HepG2 (cell line): ENCODE results near the gene RNF133. TPM values are rescaled to one million over a fixed set of nuclear protein-coding genes. Genes with fewer than 3 reads are reported as not detected.
A peak's percentile ranks its signal among the peaks of the same experiment; 100 is the strongest.

Experiments
- MBD4 ChIP-seq: IDR thresholded peaks from 2 replicates; pipeline ENCODE4 v1.6.1; 2012; ENCODE audit warnings: low read length, inconsistent platforms, borderline replicate concordance
- NFE2L1 ChIP-seq: sonication (generic); formaldehyde crosslinking; IDR thresholded peaks from 2 replicates; pipeline ENCODE4 v1.4.0; 2020; ENCODE audit warnings: missing genetic modification reagents, mild to moderate bottlenecking, borderline replicate concordance
- RAD51 ChIP-seq: fragments of 450-650 bp; IDR thresholded peaks from 2 replicates; pipeline ENCODE4 v1.6.1; 2016; ENCODE audit warnings: borderline replicate concordance
- THAP11 ChIP-seq: IDR thresholded peaks from 2 replicates; pipeline ENCODE4 v1.6.1; 2016; ENCODE audit warnings: missing biosample characterization, missing genetic modification reagents
- ZBTB38 ChIP-seq: sonication (generic); formaldehyde crosslinking; IDR thresholded peaks from 2 replicates; pipeline ENCODE4 v1.5.1; 2020; ENCODE audit warnings: mild to moderate bottlenecking, missing genetic modification reagents
- ZMYM3 ChIP-seq: sonication (generic); formaldehyde crosslinking; IDR thresholded peaks from 2 replicates; pipeline ENCODE4 v1.5.1; 2020; ENCODE audit warnings: mild to moderate bottlenecking, missing genetic modification reagents
- ZMYM4 ChIP-seq: sonication (generic); formaldehyde crosslinking; IDR thresholded peaks from 2 replicates; pipeline ENCODE4 v1.8.1; 2023; ENCODE audit warnings: mild to moderate bottlenecking, missing genetic modification reagents
- ZNF879 ChIP-seq: sonication (generic); formaldehyde crosslinking; IDR thresholded peaks from 2 replicates; pipeline ENCODE4 v1.8.1; 2023; ENCODE audit warnings: missing genetic modification reagents
- polyA plus RNA-seq, 8 experiments: library from polyadenylated mRNA; depleted of rRNA in 3 of 8; stranded (reverse) in 7 of 8; unstranded in 1 of 8; fragments of >200 nt; fragmentation: Illumina TruSeq in 4 of 8; extraction: Trizol in 4 of 8; gene quantifications; 2 replicates each; pipeline versions ENCODE4 v1.2.1 to v1.2.3, GENCODE V29; 2011 to 2016; ENCODE audit warnings: low read depth in 4 of 8, missing spikeins in 1 of 8, mixed read lengths in 1 of 8; ENCODE audit not compliant: insufficient read depth in 1 of 8
- total RNA-seq, 5 experiments: library from RNA; depleted of rRNA; stranded (reverse); fragments of >200 nt; fragmentation: Illumina TruSeq; extraction: Trizol; gene quantifications; 2 replicates each; pipeline ENCODE4 v1.2.3, GENCODE V29; 2016; ENCODE audit warnings: low read depth in 1 of 5
- TF ChIP-seq, protein P1 (sequence below): sonication (generic); formaldehyde crosslinking; IDR thresholded peaks from 2 replicates; pipeline ENCODE4 v1.4.0; 2020; ENCODE audit warnings: mild to moderate bottlenecking, missing genetic modification reagents, borderline replicate concordance
- TF ChIP-seq, protein P2 (sequence below): sonication (generic); formaldehyde crosslinking; IDR thresholded peaks from 2 replicates; pipeline ENCODE4 v1.4.0; 2020; ENCODE audit warnings: low read depth, missing genetic modification reagents
- TF ChIP-seq, protein P3 (sequence below): sonication (generic); formaldehyde crosslinking; IDR thresholded peaks from 2 replicates; pipeline ENCODE4 v1.9.0; 2021; ENCODE audit warnings: mild to moderate bottlenecking, missing genetic modification reagents
- TF ChIP-seq, protein P4 (sequence below): fragments of 450-650 bp; IDR thresholded peaks from 2 replicates; pipeline ENCODE4 v1.6.1; 2017; ENCODE audit warnings: mild to moderate bottlenecking

The RNF133 gene
- total and polyA plus RNA-seq, 2 of the 13 experiments (the other 11 are each of a cell fraction or from before 2014, with no cell fraction given): 0.13 to 1.00 TPM

DNA sequence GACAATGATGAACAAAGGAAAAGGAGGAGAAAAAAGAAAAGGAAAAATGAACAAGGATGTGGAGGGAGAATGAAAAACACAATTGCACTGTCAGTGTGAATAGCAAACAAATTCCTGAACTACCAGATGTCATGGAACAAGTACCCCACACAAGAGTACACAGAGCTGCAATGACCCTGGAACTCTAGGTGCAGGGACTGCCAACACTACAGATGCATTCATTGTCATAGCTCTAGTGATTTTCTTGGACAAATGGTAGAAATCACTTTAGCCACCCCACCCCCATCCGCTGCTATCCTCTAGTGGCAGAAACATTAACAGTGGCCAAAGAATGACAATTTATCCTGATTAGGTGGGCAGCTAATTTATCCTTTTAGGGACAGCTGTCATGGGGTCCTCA lies 3.1 kb downstream of the RNF133 start (continued):
- 0 out of 2 replicates have a peak, but pooled peaks have one; percentile 9 for TF ChIP-seq THAP11 (CRISPR knock-in tag)
- peak; percentile 91 for TF ChIP-seq ZMYM4 (CRISPR knock-in tag)
- TF ChIP-seq, protein P1, sequence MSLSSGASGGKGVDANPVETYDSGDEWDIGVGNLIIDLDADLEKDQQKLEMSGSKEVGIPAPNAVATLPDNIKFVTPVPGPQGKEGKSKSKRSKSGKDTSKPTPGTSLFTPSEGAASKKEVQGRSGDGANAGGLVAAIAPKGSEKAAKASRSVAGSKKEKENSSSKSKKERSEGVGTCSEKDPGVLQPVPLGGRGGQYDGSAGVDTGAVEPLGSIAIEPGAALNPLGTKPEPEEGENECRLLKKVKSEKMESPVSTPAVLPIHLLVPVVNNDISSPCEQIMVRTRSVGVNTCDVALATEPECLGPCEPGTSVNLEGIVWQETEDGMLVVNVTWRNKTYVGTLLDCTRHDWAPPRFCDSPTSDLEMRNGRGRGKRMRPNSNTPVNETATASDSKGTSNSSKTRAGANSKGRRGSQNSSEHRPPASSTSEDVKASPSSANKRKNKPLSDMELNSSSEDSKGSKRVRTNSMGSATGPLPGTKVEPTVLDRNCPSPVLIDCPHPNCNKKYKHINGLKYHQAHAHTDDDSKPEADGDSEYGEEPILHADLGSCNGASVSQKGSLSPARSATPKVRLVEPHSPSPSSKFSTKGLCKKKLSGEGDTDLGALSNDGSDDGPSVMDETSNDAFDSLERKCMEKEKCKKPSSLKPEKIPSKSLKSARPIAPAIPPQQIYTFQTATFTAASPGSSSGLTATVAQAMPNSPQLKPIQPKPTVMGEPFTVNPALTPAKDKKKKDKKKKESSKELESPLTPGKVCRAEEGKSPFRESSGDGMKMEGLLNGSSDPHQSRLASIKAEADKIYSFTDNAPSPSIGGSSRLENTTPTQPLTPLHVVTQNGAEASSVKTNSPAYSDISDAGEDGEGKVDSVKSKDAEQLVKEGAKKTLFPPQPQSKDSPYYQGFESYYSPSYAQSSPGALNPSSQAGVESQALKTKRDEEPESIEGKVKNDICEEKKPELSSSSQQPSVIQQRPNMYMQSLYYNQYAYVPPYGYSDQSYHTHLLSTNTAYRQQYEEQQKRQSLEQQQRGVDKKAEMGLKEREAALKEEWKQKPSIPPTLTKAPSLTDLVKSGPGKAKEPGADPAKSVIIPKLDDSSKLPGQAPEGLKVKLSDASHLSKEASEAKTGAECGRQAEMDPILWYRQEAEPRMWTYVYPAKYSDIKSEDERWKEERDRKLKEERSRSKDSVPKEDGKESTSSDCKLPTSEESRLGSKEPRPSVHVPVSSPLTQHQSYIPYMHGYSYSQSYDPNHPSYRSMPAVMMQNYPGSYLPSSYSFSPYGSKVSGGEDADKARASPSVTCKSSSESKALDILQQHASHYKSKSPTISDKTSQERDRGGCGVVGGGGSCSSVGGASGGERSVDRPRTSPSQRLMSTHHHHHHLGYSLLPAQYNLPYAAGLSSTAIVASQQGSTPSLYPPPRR (CRISPR knock-in tag): peak; percentile 72
- TF ChIP-seq NFE2L1 (CRISPR knock-in tag): no peak
- no peak for TF ChIP-seq RAD51
- TF ChIP-seq, protein P2, sequence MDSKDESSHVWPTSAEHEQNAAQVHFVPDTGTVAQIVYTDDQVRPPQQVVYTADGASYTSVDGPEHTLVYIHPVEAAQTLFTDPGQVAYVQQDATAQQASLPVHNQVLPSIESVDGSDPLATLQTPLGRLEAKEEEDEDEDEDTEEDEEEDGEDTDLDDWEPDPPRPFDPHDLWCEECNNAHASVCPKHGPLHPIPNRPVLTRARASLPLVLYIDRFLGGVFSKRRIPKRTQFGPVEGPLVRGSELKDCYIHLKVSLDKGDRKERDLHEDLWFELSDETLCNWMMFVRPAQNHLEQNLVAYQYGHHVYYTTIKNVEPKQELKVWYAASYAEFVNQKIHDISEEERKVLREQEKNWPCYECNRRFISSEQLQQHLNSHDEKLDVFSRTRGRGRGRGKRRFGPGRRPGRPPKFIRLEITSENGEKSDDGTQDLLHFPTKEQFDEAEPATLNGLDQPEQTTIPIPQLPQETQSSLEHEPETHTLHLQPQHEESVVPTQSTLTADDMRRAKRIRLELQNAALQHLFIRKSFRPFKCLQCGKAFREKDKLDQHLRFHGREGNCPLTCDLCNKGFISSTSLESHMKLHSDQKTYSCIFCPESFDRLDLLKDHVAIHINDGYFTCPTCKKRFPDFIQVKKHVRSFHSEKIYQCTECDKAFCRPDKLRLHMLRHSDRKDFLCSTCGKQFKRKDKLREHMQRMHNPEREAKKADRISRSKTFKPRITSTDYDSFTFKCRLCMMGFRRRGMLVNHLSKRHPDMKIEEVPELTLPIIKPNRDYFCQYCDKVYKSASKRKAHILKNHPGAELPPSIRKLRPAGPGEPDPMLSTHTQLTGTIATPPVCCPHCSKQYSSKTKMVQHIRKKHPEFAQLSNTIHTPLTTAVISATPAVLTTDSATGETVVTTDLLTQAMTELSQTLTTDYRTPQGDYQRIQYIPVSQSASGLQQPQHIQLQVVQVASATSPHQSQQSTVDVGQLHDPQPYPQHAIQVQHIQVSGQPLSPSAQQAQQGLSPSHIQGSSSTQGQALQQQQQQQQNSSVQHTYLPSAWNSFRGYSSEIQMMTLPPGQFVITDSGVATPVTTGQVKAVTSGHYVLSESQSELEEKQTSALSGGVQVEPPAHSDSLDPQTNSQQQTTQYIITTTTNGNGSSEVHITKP (CRISPR knock-in tag): no peak
- TF ChIP-seq ZMYM3 (CRISPR knock-in tag): peak; percentile 56; the same call in 1 of the 2 replicates
- TF ChIP-seq, protein P3, sequence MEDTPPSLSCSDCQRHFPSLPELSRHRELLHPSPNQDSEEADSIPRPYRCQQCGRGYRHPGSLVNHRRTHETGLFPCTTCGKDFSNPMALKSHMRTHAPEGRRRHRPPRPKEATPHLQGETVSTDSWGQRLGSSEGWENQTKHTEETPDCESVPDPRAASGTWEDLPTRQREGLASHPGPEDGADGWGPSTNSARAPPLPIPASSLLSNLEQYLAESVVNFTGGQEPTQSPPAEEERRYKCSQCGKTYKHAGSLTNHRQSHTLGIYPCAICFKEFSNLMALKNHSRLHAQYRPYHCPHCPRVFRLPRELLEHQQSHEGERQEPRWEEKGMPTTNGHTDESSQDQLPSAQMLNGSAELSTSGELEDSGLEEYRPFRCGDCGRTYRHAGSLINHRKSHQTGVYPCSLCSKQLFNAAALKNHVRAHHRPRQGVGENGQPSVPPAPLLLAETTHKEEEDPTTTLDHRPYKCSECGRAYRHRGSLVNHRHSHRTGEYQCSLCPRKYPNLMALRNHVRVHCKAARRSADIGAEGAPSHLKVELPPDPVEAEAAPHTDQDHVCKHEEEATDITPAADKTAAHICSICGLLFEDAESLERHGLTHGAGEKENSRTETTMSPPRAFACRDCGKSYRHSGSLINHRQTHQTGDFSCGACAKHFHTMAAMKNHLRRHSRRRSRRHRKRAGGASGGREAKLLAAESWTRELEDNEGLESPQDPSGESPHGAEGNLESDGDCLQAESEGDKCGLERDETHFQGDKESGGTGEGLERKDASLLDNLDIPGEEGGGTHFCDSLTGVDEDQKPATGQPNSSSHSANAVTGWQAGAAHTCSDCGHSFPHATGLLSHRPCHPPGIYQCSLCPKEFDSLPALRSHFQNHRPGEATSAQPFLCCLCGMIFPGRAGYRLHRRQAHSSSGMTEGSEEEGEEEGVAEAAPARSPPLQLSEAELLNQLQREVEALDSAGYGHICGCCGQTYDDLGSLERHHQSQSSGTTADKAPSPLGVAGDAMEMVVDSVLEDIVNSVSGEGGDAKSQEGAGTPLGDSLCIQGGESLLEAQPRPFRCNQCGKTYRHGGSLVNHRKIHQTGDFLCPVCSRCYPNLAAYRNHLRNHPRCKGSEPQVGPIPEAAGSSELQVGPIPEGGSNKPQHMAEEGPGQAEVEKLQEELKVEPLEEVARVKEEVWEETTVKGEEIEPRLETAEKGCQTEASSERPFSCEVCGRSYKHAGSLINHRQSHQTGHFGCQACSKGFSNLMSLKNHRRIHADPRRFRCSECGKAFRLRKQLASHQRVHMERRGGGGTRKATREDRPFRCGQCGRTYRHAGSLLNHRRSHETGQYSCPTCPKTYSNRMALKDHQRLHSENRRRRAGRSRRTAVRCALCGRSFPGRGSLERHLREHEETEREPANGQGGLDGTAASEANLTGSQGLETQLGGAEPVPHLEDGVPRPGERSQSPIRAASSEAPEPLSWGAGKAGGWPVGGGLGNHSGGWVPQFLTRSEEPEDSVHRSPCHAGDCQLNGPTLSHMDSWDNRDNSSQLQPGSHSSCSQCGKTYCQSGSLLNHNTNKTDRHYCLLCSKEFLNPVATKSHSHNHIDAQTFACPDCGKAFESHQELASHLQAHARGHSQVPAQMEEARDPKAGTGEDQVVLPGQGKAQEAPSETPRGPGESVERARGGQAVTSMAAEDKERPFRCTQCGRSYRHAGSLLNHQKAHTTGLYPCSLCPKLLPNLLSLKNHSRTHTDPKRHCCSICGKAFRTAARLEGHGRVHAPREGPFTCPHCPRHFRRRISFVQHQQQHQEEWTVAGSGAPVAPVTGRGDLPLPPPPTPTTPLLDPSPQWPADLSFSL (CRISPR knock-in tag): peak; percentile 64
- no peak for TF ChIP-seq ZNF879 (CRISPR knock-in tag)
- no peak for TF ChIP-seq ZBTB38 (CRISPR knock-in tag)
- TF ChIP-seq, protein P4, sequence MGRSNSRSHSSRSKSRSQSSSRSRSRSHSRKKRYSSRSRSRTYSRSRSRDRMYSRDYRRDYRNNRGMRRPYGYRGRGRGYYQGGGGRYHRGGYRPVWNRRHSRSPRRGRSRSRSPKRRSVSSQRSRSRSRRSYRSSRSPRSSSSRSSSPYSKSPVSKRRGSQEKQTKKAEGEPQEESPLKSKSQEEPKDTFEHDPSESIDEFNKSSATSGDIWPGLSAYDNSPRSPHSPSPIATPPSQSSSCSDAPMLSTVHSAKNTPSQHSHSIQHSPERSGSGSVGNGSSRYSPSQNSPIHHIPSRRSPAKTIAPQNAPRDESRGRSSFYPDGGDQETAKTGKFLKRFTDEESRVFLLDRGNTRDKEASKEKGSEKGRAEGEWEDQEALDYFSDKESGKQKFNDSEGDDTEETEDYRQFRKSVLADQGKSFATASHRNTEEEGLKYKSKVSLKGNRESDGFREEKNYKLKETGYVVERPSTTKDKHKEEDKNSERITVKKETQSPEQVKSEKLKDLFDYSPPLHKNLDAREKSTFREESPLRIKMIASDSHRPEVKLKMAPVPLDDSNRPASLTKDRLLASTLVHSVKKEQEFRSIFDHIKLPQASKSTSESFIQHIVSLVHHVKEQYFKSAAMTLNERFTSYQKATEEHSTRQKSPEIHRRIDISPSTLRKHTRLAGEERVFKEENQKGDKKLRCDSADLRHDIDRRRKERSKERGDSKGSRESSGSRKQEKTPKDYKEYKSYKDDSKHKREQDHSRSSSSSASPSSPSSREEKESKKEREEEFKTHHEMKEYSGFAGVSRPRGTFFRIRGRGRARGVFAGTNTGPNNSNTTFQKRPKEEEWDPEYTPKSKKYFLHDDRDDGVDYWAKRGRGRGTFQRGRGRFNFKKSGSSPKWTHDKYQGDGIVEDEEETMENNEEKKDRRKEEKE: no peak
- TF ChIP-seq MBD4: no peak
